Measurements from ENCODE around the gene TOPORS.
"Not testable (repeated sequence)": the region's sequence is repeated elsewhere in the genome, so short reads cannot be mapped to it uniquely, and the experiment has no call there.

Gene TOPORS

GRCh38 chr9:32552172-32552872 lies at the start of gene TOPORS, which contains the start of gene SMIM27:
TOPORS (minus strand) TSS chr9:32552586; CDS start chr9:32552436, 150 bp downstream.
SMIM27 (plus strand) TSS chr9:32552327; CDS start chr9:32552435, 108 bp downstream.
- DNase-seq = peak; percentile 90

GRCh38 chr9:32599021-32599420 lies 46.6 kb upstream of the TOPORS start:
- not testable (repeated sequence) for DNase-seq

- no peak for DNase-seq
These were observed 44.5 kb upstream of the TOPORS start for GRCh38 chr9:32596936-32597335.

GRCh38 chr9:32596096-32596865 lies 43.9 kb upstream of the TOPORS start:
- no peak for DNase-seq

- DNase-seq = no peak
These were observed 38.5 kb upstream of the TOPORS start for GRCh38 chr9:32590898-32591297.

GRCh38 chr9:32590476-32590875 lies 38.1 kb upstream of the TOPORS start:
- no peak for DNase-seq

GRCh38 chr9:32589083-32589723 lies 36.8 kb upstream of the TOPORS start:
- peak; percentile 29 for DNase-seq

GRCh38 chr9:32587901-32588300 lies 35.5 kb upstream of the TOPORS start:
- no peak for DNase-seq

GRCh38 chr9:32584784-32585183 lies 32.4 kb upstream of the TOPORS start:
- no peak for DNase-seq

GRCh38 chr9:32581512-32582143 lies 29.2 kb upstream of the TOPORS start:
- peak; percentile 48 for DNase-seq

GRCh38 chr9:32580631-32581300 lies 28.4 kb upstream of the TOPORS start:
- DNase-seq = no peak

- DNase-seq = peak; percentile 83
These were observed 27.4 kb upstream of the TOPORS start for GRCh38 chr9:32579706-32580331.

GRCh38 chr9:32578976-32579375 lies 26.6 kb upstream of the TOPORS start:
- no peak for DNase-seq

GRCh38 chr9:32577316-32577715 lies 24.9 kb upstream of the TOPORS start:
- DNase-seq = no peak

GRCh38 chr9:32574858-32575257 lies 22.5 kb upstream of the TOPORS start:
- DNase-seq = no peak

- no peak for DNase-seq
These were observed 21.4 kb upstream of the TOPORS start for GRCh38 chr9:32573821-32574220.

GRCh38 chr9:32572900-32573523 lies 20.6 kb upstream of the TOPORS start, which contains the start of gene NDUFB6:
NDUFB6 (minus strand) TSS chr9:32573159; CDS start chr9:32573060, 99 bp downstream.
- peak; percentile 96 for DNase-seq

GRCh38 chr9:32571969-32572899 lies 19.8 kb upstream of the TOPORS start:
- DNase-seq = peak; percentile 90

GRCh38 chr9:32570262-32570661 lies 17.9 kb upstream of the TOPORS start:
- DNase-seq = no peak

GRCh38 chr9:32566770-32567169 lies 14.4 kb upstream of the TOPORS start:
- DNase-seq = no peak
